Endothelial cell (in vitro differentiated cells): ENCODE data around the gene VPREB3. TPM values are rescaled to one million over a fixed set of nuclear protein-coding genes. Genes with fewer than 3 reads are reported as not detected.
A peak's percentile ranks its signal among the peaks of the same experiment; 100 is the strongest.

Experiments
- DNase-seq: peaks from one replicate; pipeline ENCODE4 v3.0.0; 2021; ENCODE audit warnings: low spot score
- H3K27ac Mint-ChIP-seq: one replicate; pipeline ENCODE4 v1.8.0; 2021; ENCODE audit warnings: mixed read lengths, inconsistent platforms; ENCODE audit not compliant: unreplicated experiment
- H3K27me3 Mint-ChIP-seq: one replicate; pipeline ENCODE4 v1.8.0; 2021; ENCODE audit warnings: mild to moderate bottlenecking, moderate library complexity, mixed read lengths, inconsistent platforms; ENCODE audit not compliant: unreplicated experiment
- H3K36me3 Mint-ChIP-seq: one replicate; pipeline ENCODE4 v1.8.0; 2021; ENCODE audit warnings: mild to moderate bottlenecking, low read depth, mixed read lengths, inconsistent platforms; ENCODE audit not compliant: unreplicated experiment
- H3K4me1 Mint-ChIP-seq: one replicate; pipeline ENCODE4 v1.8.0; 2021; ENCODE audit warnings: mild to moderate bottlenecking, mixed read lengths, inconsistent platforms; ENCODE audit not compliant: unreplicated experiment
- H3K4me3 Mint-ChIP-seq: one replicate; pipeline ENCODE4 v1.8.0; 2021; ENCODE audit warnings: mild to moderate bottlenecking, mixed read lengths, inconsistent platforms; ENCODE audit not compliant: unreplicated experiment
- H3K9me3 Mint-ChIP-seq: one replicate; pipeline ENCODE4 v1.8.0; 2021; ENCODE audit warnings: mixed read lengths, inconsistent platforms; ENCODE audit not compliant: unreplicated experiment
- total RNA-seq: library from RNA; stranded (reverse); fragmentation: NEBNext Ultra II Directional; extraction: Animal tissue kit (Norgen Biotek cat#: 25700); gene quantifications from one replicate; pipeline ENCODE4 v1.2.1, GENCODE V29; 2021; ENCODE audit not compliant: unreplicated experiment
- TF ChIP-seq, protein P1 (sequence below): fragments of 200-600 bp; sonication (generic); IDR thresholded peaks from one replicate; pipeline ENCODE4 v1.5.0; 2021; ENCODE audit warnings: antibody characterized with exemption; ENCODE audit not compliant: unreplicated experiment

Gene VPREB3
- total RNA-seq, 1 donor from 2014 or later = not detected

DNA sequence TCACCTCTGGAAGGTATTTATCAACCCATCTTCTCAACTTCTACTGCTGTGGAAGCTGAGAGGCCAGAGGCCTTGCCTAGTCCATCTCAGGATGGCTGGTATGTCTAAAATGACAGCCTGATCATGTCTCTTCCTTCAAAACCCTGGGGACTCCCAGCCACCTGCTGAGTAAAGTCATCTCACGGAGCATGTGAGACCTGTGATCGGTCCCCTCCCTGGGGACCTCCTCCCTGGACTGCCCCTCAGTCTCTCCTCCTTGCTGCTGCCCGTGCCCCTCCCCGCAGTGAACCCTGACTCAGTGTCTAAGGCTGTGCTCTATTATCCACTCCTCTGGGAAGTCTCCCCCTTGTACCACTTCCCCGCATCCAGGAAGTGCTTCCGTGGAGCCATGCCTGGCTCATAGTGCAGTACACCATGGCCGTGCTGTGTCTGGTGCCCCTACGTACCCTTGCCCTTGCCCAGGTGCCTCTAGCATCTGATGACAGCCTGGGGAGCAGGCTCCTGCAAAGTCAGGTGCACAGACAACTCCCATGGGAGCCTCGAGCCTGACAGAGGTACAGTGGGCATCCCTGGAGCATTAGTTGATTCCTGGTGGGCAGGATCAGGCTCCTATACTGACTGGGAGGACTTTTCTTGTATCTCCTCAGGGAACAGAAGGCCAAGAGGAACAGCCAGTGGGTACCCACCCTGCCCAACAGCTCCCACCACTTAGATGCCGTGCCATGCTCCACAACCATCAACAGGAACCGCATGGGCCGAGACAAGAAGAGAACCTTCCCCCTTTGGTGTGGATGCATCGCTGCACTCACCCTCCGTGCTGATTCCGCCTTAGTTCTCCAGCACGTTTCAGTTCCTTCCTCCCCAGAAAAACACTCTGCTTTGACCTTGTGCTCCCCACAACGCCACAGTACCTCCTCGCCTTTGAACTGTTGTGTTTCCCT lies 46.3 kb upstream of the VPREB3 start:
- H3K4me3 Mint-ChIP-seq = peak overlapping the region; percentile 79
- no peaks in the 10 kb centered on the region for H3K27me3 Mint-ChIP-seq
- DNase-seq = no peak
- H3K36me3 Mint-ChIP-seq = peaks cover 49% of the 10 kb centered on the region
- peak overlapping the region; percentile 30 for H3K27ac Mint-ChIP-seq
- TF ChIP-seq, protein P1, sequence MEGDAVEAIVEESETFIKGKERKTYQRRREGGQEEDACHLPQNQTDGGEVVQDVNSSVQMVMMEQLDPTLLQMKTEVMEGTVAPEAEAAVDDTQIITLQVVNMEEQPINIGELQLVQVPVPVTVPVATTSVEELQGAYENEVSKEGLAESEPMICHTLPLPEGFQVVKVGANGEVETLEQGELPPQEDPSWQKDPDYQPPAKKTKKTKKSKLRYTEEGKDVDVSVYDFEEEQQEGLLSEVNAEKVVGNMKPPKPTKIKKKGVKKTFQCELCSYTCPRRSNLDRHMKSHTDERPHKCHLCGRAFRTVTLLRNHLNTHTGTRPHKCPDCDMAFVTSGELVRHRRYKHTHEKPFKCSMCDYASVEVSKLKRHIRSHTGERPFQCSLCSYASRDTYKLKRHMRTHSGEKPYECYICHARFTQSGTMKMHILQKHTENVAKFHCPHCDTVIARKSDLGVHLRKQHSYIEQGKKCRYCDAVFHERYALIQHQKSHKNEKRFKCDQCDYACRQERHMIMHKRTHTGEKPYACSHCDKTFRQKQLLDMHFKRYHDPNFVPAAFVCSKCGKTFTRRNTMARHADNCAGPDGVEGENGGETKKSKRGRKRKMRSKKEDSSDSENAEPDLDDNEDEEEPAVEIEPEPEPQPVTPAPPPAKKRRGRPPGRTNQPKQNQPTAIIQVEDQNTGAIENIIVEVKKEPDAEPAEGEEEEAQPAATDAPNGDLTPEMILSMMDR = no peak
- H3K9me3 Mint-ChIP-seq = no peaks in the 10 kb centered on the region
- H3K4me1 Mint-ChIP-seq = no peaks in the 10 kb centered on the region

DNA sequence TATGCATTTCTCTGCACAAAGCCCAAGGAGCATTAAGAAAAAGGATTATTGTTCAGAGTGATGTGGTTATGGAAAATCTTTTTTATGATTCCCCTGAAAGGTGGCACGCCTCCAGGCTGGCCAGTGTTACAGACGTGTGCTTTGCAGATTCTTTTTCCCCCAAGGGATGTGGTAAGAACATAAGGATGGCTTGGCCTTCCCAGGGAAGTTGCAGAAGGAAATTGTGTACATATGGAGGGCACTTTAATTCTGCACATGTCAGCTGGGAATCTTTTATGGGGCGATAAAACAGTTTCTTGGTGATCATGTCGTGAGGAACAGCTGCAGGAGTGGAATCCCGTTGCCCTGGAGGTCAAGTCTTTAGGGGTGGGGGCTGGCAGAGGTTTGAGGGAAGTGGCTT lies 42.2 kb upstream of the VPREB3 start:
- Mint-ChIP-seq H3K27ac (no peak overlapping the region), H3K4me1 (no peaks in the 10 kb centered on the region), H3K27me3 (no peaks in the 10 kb centered on the region), H3K9me3 (no peaks in the 10 kb centered on the region), H3K36me3 (peaks cover 38% of the 10 kb centered on the region), H3K4me3 (no peak overlapping the region)
- TF ChIP-seq, protein P1 = no peak
- DNase-seq = no peak

DNA sequence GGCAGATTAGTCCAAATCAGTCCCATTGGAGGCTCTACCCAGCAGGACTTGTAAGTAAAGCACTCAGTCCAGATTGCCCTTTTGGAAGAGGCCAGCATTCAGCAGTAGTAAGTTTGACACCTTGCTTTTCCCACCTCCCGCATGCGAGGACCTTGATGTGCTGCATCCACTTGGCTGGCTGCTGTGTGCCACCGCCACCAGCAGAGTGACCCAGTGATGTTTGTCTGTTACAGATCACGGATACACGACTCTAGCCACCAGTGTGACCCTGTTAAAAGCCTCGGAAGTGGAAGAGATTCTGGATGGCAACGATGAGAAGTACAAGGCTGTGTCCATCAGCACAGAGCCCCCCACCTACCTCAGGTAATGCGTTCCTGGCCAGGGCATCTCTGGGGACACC lies 39.1 kb upstream of the VPREB3 start:
- DNase-seq = no peak

DNA sequence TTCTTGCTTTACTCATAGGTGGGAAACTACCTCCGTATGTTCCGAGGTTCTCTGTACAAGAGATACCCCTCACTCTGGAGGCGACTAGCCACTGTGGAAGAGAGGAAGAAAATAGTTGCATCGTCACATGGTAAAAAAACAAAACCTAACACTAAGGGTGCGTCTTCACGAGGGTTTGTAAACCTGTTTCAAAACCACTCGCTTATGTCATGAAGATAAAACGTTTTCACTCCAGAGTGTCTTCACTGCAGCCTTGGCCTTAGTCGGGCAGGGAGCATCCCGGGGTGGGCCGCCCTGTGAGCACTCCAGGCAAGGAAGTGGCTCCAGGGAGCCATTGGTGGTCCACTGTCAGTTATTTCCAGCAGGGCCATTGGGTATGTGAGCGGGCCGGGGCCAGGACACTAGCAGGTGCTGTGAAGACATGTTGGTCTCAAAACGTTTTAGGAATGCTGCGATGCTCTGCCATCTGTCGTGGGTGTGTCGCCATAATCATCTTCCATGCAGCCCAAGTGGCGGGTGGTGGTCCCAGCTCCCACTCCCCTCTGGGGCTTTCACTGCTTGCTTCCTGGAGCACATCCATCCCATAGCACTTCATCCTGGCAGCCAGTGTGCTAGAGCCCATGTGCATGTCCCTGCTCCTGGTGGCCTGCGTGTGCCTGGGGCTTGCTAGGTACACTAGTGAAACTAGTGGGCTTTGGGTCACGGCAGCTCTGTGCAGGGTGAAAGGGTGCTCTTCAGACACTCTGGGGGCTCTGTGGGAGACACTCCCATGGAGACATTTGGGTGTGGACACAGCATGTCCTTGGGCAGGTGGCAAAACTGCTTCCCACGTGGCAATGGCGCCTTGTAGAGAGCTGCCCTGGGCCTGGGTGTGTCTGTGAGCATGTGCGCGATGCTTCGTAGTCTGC lies 37.8 kb upstream of the VPREB3 start:
- Mint-ChIP-seq H3K4me3 (no peak overlapping the region), H3K27ac (no peak overlapping the region), H3K9me3 (no peaks in the 10 kb centered on the region), H3K4me1 (peaks cover 7% of the 10 kb centered on the region), H3K27me3 (peaks cover 2% of the 10 kb centered on the region), H3K36me3 (peaks cover 22% of the 10 kb centered on the region)
- no peak for DNase-seq
- TF ChIP-seq, protein P1 = no peak

More for the DNA sequence above, 39.1 kb upstream of the VPREB3 start:
- Mint-ChIP-seq H3K27me3 (no peaks in the 10 kb centered on the region), H3K4me3 (peak overlapping the region; percentile 57), H3K27ac (no peak overlapping the region), H3K9me3 (no peaks in the 10 kb centered on the region), H3K36me3 (peaks cover 22% of the 10 kb centered on the region), H3K4me1 (no peaks in the 10 kb centered on the region)
- TF ChIP-seq, protein P1 = no peak
